HG02970 (cell line): Measurements from ENCODE around the gene GAN.

Experiments
- ATAC-seq: cut with Tn5 transposase; IDR thresholded peaks from one replicate; pipeline ENCODE4 v1.9.1; 2021; ENCODE audit warnings: mild to moderate bottlenecking, moderate library complexity, moderate number of reproducible peaks; ENCODE audit not compliant: unreplicated experiment, low FRiP score

Gene GAN

GRCh38 chr16:81349608-81350305 lies 35.0 kb downstream of the GAN start:
- ATAC-seq, result no peak

GRCh38 chr16:81350306-81350615 lies 35.5 kb downstream of the GAN start:
- no peak for ATAC-seq

- no peak for ATAC-seq
Observed at GRCh38 chr16:81353895-81354294, 39.1 kb downstream of the GAN start.

GRCh38 chr16:81357711-81358260 lies 43.0 kb downstream of the GAN start:
- no peak for ATAC-seq

- no peak for ATAC-seq
Observed at GRCh38 chr16:81358860-81359259, 44.1 kb downstream of the GAN start.

GRCh38 chr16:81360135-81360534 lies 45.4 kb downstream of the GAN start:
- ATAC-seq, result no peak

GRCh38 chr16:81365731-81366130 lies 51.0 kb downstream of the GAN start:
- ATAC-seq, result no peak

- ATAC-seq, result no peak
Observed at GRCh38 chr16:81366316-81366932, 51.7 kb downstream of the GAN start.

GRCh38 chr16:81367821-81368220 lies 53.1 kb downstream of the GAN start:
- no peak for ATAC-seq

GRCh38 chr16:81369888-81370504 lies 55.2 kb downstream of the GAN start:
- ATAC-seq, result no peak

GRCh38 chr16:81371106-81371505 lies 56.3 kb downstream of the GAN start:
- ATAC-seq, result no peak

GRCh38 chr16:81374550-81374949 lies 59.8 kb downstream of the GAN start:
- ATAC-seq, result no peak

- no peak for ATAC-seq
Observed at GRCh38 chr16:81376880-81377279, 62.1 kb downstream of the GAN start.

GRCh38 chr16:81378049-81378448 lies 63.3 kb downstream of the GAN start:
- no peak for ATAC-seq

- no peak for ATAC-seq
Observed at GRCh38 chr16:81380932-81381331, 66.2 kb downstream of the GAN start.

- ATAC-seq, result no peak
Observed at GRCh38 chr16:81384006-81384405, 69.2 kb downstream of the GAN start.

- ATAC-seq, result no peak
Observed at GRCh38 chr16:81385031-81385756, 70.4 kb downstream of the GAN start.

- no peak for ATAC-seq
Observed at GRCh38 chr16:81388357-81388756, 73.6 kb downstream of the GAN start.

- ATAC-seq, result no peak
Observed at GRCh38 chr16:81390840-81391239, 76.1 kb downstream of the GAN start.

- ATAC-seq, result no peak
Observed at GRCh38 chr16:81392011-81392410, 77.2 kb downstream of the GAN start.

GRCh38 chr16:81394416-81394815 lies 79.7 kb downstream of the GAN start:
- ATAC-seq, result no peak
